NAMALWA (cell line): ENCODE data around the gene OR7A10.
"Not testable (repeated sequence)": the region's sequence is repeated elsewhere in the genome, so short reads cannot be mapped to it uniquely, and the experiment has no call there.

Source experiments
- DNase-seq: peaks from one replicate; pipeline ENCODE4 v3.0.0-alpha.2; 2015; ENCODE audit warnings: low spot score

OR7A10 gene

GRCh38 chr19:14795078-14795721, 53.5 kb downstream of the OR7A10 start:
- no peak for DNase-seq

GRCh38 chr19:14792250-14792649, 56.5 kb downstream of the OR7A10 start:
- not testable (repeated sequence) for DNase-seq
